ENCODE measurements around the gene DNTTIP2. TPM values are rescaled to one million over a fixed set of nuclear protein-coding genes. Genes with fewer than 3 reads are reported as not detected.

DNTTIP2 gene
- total RNA-seq, 2 experiments from 2014 or later, result 39.7 to 67.6 TPM

DNA sequence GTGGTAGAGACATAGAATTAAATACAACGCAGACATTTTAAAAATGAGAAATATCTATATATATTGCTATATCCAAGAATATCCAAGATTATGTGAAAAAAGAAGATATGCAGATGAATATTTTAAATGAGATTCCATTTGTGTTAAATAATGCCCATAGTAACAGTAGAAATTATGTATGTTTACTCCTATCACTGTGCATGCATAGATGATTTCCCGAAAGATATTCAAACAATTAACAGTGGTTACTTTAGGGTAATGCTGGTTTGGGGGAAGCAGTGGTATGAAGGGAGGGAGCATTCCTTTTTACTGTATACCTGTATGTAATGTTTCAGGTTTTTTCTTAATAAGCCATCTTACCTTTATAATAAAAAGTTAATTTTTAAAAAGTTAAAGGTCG, 25.1 kb downstream of the DNTTIP2 start:
- H3K9me3 ChIP-seq (ENCODE audit: low read length), result no peaks in the 10 kb centered on the region
- no peak overlapping the region for H2AFZ ChIP-seq (ENCODE audit: low read length)
- TF ChIP-seq EZH2phosphoT487 (IDR thresholded peaks at IDR 0.05; ENCODE audit: borderline replicate concordance, low read depth, low read length), result no peak
- TF ChIP-seq, protein P1, sequence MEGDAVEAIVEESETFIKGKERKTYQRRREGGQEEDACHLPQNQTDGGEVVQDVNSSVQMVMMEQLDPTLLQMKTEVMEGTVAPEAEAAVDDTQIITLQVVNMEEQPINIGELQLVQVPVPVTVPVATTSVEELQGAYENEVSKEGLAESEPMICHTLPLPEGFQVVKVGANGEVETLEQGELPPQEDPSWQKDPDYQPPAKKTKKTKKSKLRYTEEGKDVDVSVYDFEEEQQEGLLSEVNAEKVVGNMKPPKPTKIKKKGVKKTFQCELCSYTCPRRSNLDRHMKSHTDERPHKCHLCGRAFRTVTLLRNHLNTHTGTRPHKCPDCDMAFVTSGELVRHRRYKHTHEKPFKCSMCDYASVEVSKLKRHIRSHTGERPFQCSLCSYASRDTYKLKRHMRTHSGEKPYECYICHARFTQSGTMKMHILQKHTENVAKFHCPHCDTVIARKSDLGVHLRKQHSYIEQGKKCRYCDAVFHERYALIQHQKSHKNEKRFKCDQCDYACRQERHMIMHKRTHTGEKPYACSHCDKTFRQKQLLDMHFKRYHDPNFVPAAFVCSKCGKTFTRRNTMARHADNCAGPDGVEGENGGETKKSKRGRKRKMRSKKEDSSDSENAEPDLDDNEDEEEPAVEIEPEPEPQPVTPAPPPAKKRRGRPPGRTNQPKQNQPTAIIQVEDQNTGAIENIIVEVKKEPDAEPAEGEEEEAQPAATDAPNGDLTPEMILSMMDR (conservative IDR thresholded peaks at IDR 0.05; ENCODE audit: low read length), result no peak
- intact Hi-C loops (cut with micrococcal nuclease; ENCODE audit: unreplicated experiment), result no loop called here
- H3K4me3 ChIP-seq (ENCODE audit: low read depth, low read length, poor library complexity, severe bottlenecking), result no peak overlapping the region
- H4K20me1 ChIP-seq (ENCODE audit: insufficient read depth, low read length), result no peaks in the 10 kb centered on the region
- DNase-seq (ENCODE audit: low spot score), result no peak
- no peaks in the 10 kb centered on the region for H3K79me2 ChIP-seq (ENCODE audit: insufficient read depth, low read depth, low read length)
- no peaks in the 10 kb centered on the region for H3K4me1 ChIP-seq (ENCODE audit: insufficient read depth, low read length, poor library complexity, severe bottlenecking)
- POLR2A ChIA-PET, result interaction anchor here (0.6 kb wide), 1 partner anchor 509 kb away, joined by 3 read pairs; no protein-coding TSS in a partner anchor
- H3K27ac ChIP-seq (ENCODE audit: low read depth, low read length, poor library complexity, severe bottlenecking), result no peak overlapping the region
- CTCF ChIA-PET (ENCODE audit: unreplicated experiment), result no interaction called here
- no TSS peak for BruUV-seq (replicated peaks)
- H3K4me2 ChIP-seq (ENCODE audit: low read length), result no peak overlapping the region
- no peaks in the 10 kb centered on the region for H3K9me2 ChIP-seq (ENCODE audit: insufficient read depth, low read length)
- H3K36me3 ChIP-seq (ENCODE audit: insufficient read depth, low read length), result no peaks in the 10 kb centered on the region

DNA sequence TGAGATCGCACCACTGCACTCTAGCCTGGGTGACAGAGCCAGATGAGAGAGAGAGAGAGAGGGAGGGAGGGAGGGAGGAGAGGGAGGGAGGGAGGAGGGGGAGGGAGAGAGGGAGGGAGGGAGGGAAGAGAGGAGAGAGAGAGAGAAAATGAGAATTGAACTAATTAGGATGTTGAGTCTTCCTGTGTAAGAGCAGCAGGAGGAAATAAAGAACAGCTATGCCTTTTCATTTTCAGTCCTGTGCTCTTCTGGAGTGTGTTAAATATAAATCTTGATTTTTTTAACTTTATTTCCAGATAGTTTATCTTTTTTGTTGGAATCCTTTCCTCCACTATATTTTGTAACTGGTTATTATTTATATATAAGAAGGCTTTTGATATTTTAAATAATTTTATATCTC, 27.1 kb downstream of the DNTTIP2 start:
- ChIA-PET POLR2A (no interaction called here), CTCF (ENCODE audit: unreplicated experiment) (no interaction called here)
- no peaks in the 10 kb centered on the region for H3K9me3 ChIP-seq (ENCODE audit: low read length)
- no peaks in the 10 kb centered on the region for H3K36me3 ChIP-seq (ENCODE audit: insufficient read depth, low read length)
- no peak overlapping the region for H3K27ac ChIP-seq (ENCODE audit: low read depth, low read length, poor library complexity, severe bottlenecking)
- H2AFZ ChIP-seq (ENCODE audit: low read length), result no peak overlapping the region
- TF ChIP-seq EZH2phosphoT487 (IDR thresholded peaks at IDR 0.05; ENCODE audit: borderline replicate concordance, low read depth, low read length), result no peak
- H3K79me2 ChIP-seq (ENCODE audit: insufficient read depth, low read depth, low read length), result no peaks in the 10 kb centered on the region
- H3K4me1 ChIP-seq (ENCODE audit: insufficient read depth, low read length, poor library complexity, severe bottlenecking), result peaks cover 9% of the 10 kb centered on the region
- no peak for DNase-seq (ENCODE audit: low spot score)
- no TSS peak for BruUV-seq (replicated peaks)
- no peaks in the 10 kb centered on the region for H3K9me2 ChIP-seq (ENCODE audit: insufficient read depth, low read length)
- no peak overlapping the region for H3K4me2 ChIP-seq (ENCODE audit: low read length)
- intact Hi-C loops (cut with micrococcal nuclease; ENCODE audit: unreplicated experiment), result no loop called here
- H3K4me3 ChIP-seq (ENCODE audit: low read depth, low read length, poor library complexity, severe bottlenecking), result no peak overlapping the region
- no peaks in the 10 kb centered on the region for H4K20me1 ChIP-seq (ENCODE audit: insufficient read depth, low read length)

DNA sequence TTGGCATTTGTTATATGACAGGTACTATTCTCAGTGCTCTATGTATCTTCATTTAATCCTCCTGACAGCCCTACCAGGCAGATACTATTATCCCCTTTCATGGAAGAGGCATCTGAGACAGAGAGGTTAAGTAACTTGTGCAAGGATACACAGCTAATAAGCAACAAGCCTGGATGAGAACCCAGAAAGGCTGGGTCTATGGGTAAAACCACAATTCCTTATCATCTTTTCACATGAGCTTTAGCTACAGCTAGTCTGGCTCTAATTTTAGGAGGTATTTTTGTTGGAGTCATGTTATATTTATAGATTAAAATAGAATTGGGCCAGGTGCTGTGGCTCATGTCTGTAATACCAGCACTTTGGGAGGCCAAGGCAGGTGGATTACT, 27.7 kb downstream of the DNTTIP2 start:
- H3K4me2 ChIP-seq (ENCODE audit: low read length), result no peak overlapping the region
- no peaks in the 10 kb centered on the region for H3K9me3 ChIP-seq (ENCODE audit: low read length)
- H3K36me3 ChIP-seq (ENCODE audit: insufficient read depth, low read length), result no peaks in the 10 kb centered on the region
- no peak for DNase-seq (ENCODE audit: low spot score)
- no TSS peak for BruUV-seq (replicated peaks)
- no peak for TF ChIP-seq EZH2phosphoT487 (IDR thresholded peaks at IDR 0.05; ENCODE audit: borderline replicate concordance, low read depth, low read length)
- TF ChIP-seq, protein P1 (conservative IDR thresholded peaks at IDR 0.05; ENCODE audit: low read length), result no peak
- H3K4me3 ChIP-seq (ENCODE audit: low read depth, low read length, poor library complexity, severe bottlenecking), result no peak overlapping the region
- ChIA-PET CTCF (ENCODE audit: unreplicated experiment) (no interaction called here), POLR2A (interaction anchor here (0.8 kb wide), 1 partner anchor 20 kb away, joined by 3 read pairs; no protein-coding TSS in a partner anchor)
- intact Hi-C loops (cut with micrococcal nuclease; ENCODE audit: unreplicated experiment), result no loop called here
- H3K9me2 ChIP-seq (ENCODE audit: insufficient read depth, low read length), result no peaks in the 10 kb centered on the region
- peaks cover 9% of the 10 kb centered on the region for H3K4me1 ChIP-seq (ENCODE audit: insufficient read depth, low read length, poor library complexity, severe bottlenecking)
- no peaks in the 10 kb centered on the region for H3K79me2 ChIP-seq (ENCODE audit: insufficient read depth, low read depth, low read length)
- H2AFZ ChIP-seq (ENCODE audit: low read length), result no peak overlapping the region
- no peak overlapping the region for H3K27ac ChIP-seq (ENCODE audit: low read depth, low read length, poor library complexity, severe bottlenecking)
- no peaks in the 10 kb centered on the region for H4K20me1 ChIP-seq (ENCODE audit: insufficient read depth, low read length)
